Suprapubic skin (tissue), 3 donors: ENCODE results near the gene HLA-F.

Experiments
- EP300 ChIP-seq: sonication (generic); formaldehyde crosslinking; IDR thresholded peaks from one replicate; pipeline ENCODE4 v1.6.1; 2017; ENCODE audit warnings: antibody characterized with exemption
- TF ChIP-seq, protein P1 (sequence below), 2 donors: fragments of 200-600 bp in 1 of 2; fragments of 450-650 bp in 1 of 2; sonication (generic) in 1 of 2; IDR thresholded peaks; one replicate each; pipeline ENCODE4 v1.5.1; 2016 to 2019; ENCODE audit warnings: antibody characterized with exemption in 2 of 2, mild to moderate bottlenecking in 1 of 2, moderate library complexity in 1 of 2

- TF ChIP-seq, protein P1, sequence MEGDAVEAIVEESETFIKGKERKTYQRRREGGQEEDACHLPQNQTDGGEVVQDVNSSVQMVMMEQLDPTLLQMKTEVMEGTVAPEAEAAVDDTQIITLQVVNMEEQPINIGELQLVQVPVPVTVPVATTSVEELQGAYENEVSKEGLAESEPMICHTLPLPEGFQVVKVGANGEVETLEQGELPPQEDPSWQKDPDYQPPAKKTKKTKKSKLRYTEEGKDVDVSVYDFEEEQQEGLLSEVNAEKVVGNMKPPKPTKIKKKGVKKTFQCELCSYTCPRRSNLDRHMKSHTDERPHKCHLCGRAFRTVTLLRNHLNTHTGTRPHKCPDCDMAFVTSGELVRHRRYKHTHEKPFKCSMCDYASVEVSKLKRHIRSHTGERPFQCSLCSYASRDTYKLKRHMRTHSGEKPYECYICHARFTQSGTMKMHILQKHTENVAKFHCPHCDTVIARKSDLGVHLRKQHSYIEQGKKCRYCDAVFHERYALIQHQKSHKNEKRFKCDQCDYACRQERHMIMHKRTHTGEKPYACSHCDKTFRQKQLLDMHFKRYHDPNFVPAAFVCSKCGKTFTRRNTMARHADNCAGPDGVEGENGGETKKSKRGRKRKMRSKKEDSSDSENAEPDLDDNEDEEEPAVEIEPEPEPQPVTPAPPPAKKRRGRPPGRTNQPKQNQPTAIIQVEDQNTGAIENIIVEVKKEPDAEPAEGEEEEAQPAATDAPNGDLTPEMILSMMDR (IDR thresholded peaks at IDR 0.05) = no peak
- TF ChIP-seq EP300 = no peak
These were observed 4.4 kb downstream of the HLA-F start for GRCh38 chr6:29727637-29728036.
